KMS-11 (cell line): ENCODE measurements around the gene DEXI.

Source experiments
- H2AFZ ChIP-seq: fragments of 200-600 bp; sonication (generic); 2 replicates; pipeline ENCODE4 v1.6.1; 2016; ENCODE audit warnings: antibody characterized with exemption, mixed run types, low read depth
- H3K27ac ChIP-seq: fragments of 200-600 bp; sonication (generic); 2 replicates; pipeline ENCODE4 v1.6.1; 2016; ENCODE audit warnings: mild to moderate bottlenecking, mixed run types
- H3K27me3 ChIP-seq: fragments of 200-600 bp; sonication (generic); 2 replicates; pipeline ENCODE4 v1.6.1; 2017; ENCODE audit warnings: mild to moderate bottlenecking, low read depth, mixed run types, moderate library complexity; ENCODE audit not compliant: insufficient read depth
- H3K36me3 ChIP-seq: fragments of 200-600 bp; sonication (generic); 2 replicates; pipeline ENCODE4 v1.6.1; 2017; ENCODE audit warnings: mild to moderate bottlenecking, mixed run types; ENCODE audit not compliant: insufficient read depth
- H3K4me1 ChIP-seq: fragments of 200-600 bp; sonication (generic); 2 replicates; pipeline ENCODE4 v1.6.1; 2016; ENCODE audit warnings: mild to moderate bottlenecking, low read depth, mixed run types; ENCODE audit not compliant: poor library complexity, severe bottlenecking
- H3K4me2 ChIP-seq: fragments of 200-600 bp; sonication (generic); 2 replicates; pipeline ENCODE4 v1.7.0; 2016; ENCODE audit warnings: mild to moderate bottlenecking, mixed run types
- H3K4me3 ChIP-seq: fragments of 200-600 bp; sonication (generic); IDR thresholded peaks from 2 replicates; pipeline ENCODE4 v1.6.1; 2017; ENCODE audit warnings: low read depth, low read length, mixed read lengths; ENCODE audit not compliant: insufficient read depth
- H3K79me2 ChIP-seq: fragments of 200-600 bp; sonication (generic); 2 replicates; pipeline ENCODE4 v1.6.1; 2016; ENCODE audit warnings: low read depth, mixed run types; ENCODE audit not compliant: insufficient read depth
- H3K9ac ChIP-seq: fragments of 200-600 bp; sonication (generic); 2 replicates; pipeline ENCODE4 v1.6.1; 2016; ENCODE audit warnings: mild to moderate bottlenecking, mixed run types
- H4K20me1 ChIP-seq: fragments of 200-600 bp; sonication (generic); 2 replicates; pipeline ENCODE4 v1.6.1; 2016; ENCODE audit warnings: mild to moderate bottlenecking, mixed run types; ENCODE audit not compliant: insufficient read depth
- TF ChIP-seq, protein P1 (sequence below): fragments of 200-600 bp; sonication (generic); conservative IDR thresholded peaks from 2 replicates; pipeline ENCODE4 v1.6.1; 2017; ENCODE audit warnings: low read depth, mild to moderate bottlenecking, antibody characterized with exemption, low read length, moderate library complexity, mixed read lengths

The DEXI gene

DNA sequence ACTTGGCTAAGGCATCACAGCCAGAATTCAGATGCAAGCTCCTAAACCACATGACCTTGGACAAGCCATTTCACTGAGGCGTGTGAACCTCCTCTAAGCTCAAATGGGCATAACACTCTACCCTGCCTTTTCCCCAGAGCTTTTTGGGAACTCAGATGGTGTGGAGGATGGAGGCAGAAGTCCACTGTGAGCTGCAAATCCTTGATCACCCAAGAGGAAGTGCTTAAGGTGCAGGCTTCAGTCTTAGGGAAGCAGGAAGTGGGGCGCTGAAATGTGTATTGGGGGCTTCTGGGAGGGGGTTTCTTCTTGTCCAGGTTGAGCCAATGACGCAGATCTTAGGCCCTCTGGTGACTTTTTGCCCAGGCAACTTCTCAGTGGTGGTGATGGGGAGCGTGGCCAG lies 52.4 kb downstream of the DEXI start:
- Histone ChIP-seq H3K27me3 (no peaks in the 10 kb centered on the region), H3K4me3 (no peak overlapping the region), H3K4me1 (peaks cover 41% of the 10 kb centered on the region), H3K27ac (no peak overlapping the region), H4K20me1 (no peaks in the 10 kb centered on the region), H3K79me2 (peaks cover 37% of the 10 kb centered on the region; the same call in 1 of the 2 replicates), H3K4me2 (no peak overlapping the region), H3K36me3 (no peaks in the 10 kb centered on the region), H3K9ac (no peak overlapping the region), H2AFZ (no peak overlapping the region)
- TF ChIP-seq, protein P1, sequence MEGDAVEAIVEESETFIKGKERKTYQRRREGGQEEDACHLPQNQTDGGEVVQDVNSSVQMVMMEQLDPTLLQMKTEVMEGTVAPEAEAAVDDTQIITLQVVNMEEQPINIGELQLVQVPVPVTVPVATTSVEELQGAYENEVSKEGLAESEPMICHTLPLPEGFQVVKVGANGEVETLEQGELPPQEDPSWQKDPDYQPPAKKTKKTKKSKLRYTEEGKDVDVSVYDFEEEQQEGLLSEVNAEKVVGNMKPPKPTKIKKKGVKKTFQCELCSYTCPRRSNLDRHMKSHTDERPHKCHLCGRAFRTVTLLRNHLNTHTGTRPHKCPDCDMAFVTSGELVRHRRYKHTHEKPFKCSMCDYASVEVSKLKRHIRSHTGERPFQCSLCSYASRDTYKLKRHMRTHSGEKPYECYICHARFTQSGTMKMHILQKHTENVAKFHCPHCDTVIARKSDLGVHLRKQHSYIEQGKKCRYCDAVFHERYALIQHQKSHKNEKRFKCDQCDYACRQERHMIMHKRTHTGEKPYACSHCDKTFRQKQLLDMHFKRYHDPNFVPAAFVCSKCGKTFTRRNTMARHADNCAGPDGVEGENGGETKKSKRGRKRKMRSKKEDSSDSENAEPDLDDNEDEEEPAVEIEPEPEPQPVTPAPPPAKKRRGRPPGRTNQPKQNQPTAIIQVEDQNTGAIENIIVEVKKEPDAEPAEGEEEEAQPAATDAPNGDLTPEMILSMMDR: no peak

DNA sequence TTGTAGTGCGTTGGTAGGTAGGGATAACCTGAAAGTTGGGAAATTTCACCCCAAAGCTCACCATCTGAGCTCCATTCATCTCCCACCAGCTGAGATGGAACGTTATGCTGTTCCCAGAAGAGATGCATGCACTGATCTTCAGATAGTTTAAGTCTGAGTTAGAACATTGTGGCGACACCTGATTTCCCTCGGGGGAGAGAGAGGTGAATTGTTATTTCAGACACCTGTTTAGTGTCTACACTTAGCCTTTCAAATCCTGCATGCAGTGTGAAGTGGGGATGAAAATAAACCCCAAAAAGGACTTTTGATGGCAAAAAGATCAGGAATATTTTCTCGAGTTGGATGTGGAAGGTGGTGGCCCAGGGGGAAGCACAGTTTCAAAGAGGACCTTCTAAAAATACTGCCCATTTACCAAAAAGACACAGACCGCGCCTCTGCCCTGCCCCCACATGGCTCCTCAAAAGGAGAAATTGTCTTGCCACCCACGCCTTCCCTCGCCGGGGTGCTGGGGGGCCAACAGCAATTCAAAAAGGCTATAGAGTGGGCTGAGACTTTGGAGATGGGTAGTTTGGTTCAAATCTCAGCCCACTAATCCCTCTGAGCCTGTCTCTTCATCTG lies 53.8 kb downstream of the DEXI start:
- H3K27ac ChIP-seq: no peak overlapping the region
- H3K4me3 ChIP-seq: no peak overlapping the region
- peaks cover 53% of the 10 kb centered on the region for H3K4me1 ChIP-seq
- TF ChIP-seq, protein P1: no peak
- no peak overlapping the region for H2AFZ ChIP-seq
- no peak overlapping the region for H3K9ac ChIP-seq
- no peaks in the 10 kb centered on the region for H3K36me3 ChIP-seq
- peaks cover 47% of the 10 kb centered on the region; the same call in 1 of the 2 replicates for H3K79me2 ChIP-seq
- no peaks in the 10 kb centered on the region for H3K27me3 ChIP-seq
- no peaks in the 10 kb centered on the region; the same call in 1 of the 2 replicates for H4K20me1 ChIP-seq
- no peak overlapping the region for H3K4me2 ChIP-seq

DNA sequence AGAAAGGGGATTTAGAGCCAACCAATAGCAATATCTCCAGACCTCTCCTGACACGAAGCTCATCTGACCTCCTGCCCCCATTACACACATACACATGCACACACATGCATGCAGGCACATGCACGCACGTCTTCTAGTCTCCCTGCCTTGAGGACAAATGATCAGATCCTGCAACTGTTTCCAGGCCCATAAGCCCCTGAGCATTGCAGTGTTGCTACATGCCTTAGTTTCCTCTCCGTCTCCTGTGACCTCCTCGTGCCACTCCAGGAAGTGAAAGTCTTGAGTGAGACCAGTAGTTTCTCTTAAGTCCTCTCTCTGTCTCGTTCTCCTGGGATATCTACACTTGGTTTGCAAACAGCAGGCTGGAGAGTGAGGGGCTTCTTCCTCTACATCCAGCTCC lies 57.0 kb downstream of the DEXI start:
- Histone ChIP-seq H3K36me3 (no peaks in the 10 kb centered on the region), H3K4me2 (no peak overlapping the region), H4K20me1 (no peaks in the 10 kb centered on the region; the same call in 1 of the 2 replicates), H2AFZ (no peak overlapping the region), H3K4me3 (no peak overlapping the region), H3K9ac (no peak overlapping the region), H3K4me1 (peaks cover 66% of the 10 kb centered on the region), H3K27ac (no peak overlapping the region), H3K27me3 (no peaks in the 10 kb centered on the region), H3K79me2 (peaks cover 57% of the 10 kb centered on the region)
- TF ChIP-seq, protein P1: no peak

DNA sequence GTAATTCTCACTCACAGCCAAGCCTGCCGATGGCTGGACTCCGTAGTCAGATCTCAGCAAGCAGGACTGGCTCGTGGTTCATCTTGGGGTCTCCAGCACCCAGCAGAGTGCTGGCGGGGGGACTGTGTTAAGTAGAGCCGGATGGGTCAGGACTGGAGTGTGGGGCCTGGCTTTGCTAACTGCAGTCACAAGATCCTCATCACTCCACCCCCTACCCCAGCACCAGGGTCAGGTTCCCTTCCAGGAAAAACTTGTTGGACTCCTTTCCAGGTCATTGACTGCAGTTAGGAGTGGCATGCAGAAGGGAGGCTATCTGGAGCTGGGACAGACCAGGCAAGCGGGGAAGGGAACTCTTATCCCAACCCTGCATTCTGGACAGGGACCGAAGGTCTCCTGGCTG lies 59.3 kb downstream of the DEXI start:
- Histone ChIP-seq H3K4me1 (peaks cover 80% of the 10 kb centered on the region), H3K27me3 (no peaks in the 10 kb centered on the region), H3K27ac (no peak overlapping the region), H3K4me3 (no peak overlapping the region), H3K36me3 (no peaks in the 10 kb centered on the region), H4K20me1 (no peaks in the 10 kb centered on the region; the same call in 1 of the 2 replicates), H3K79me2 (peaks cover 65% of the 10 kb centered on the region), H3K9ac (no peak overlapping the region), H2AFZ (no peak overlapping the region), H3K4me2 (peak overlapping the region; percentile 5; the same call in 1 of the 2 replicates)
- TF ChIP-seq, protein P1: no peak
